MM.1S (cell line): ENCODE results near the gene WDR6.

ENCODE experiments used
- CTCF ChIP-seq: fragments of 300-600 bp; sonication (generic); IDR thresholded peaks from 2 replicates; pipeline ENCODE4 v1.5.1; 2016; ENCODE audit warnings: antibody characterized with exemption, low read length, mixed read lengths
- EZH2phosphoT487 ChIP-seq: fragments of 300-600 bp; sonication (generic); IDR thresholded peaks from 2 replicates; pipeline ENCODE4 v1.6.1; 2018; ENCODE audit warnings: antibody characterized with exemption, low read length

GRCh38 chr3:49054344-49054862, 47.2 kb downstream of the WDR6 start:
- no peak for TF ChIP-seq CTCF
- TF ChIP-seq EZH2phosphoT487, result no peak
